GM12864 (cell line): ENCODE data around the gene DLGAP5.

ENCODE experiments used
- DNase-seq: peaks from one replicate; pipeline ENCODE4 v3.0.0-alpha.2; 2011; ENCODE audit warnings: low read depth
- H3K4me3 ChIP-seq: 2 replicates; pipeline ENCODE4 v1.5.1; 2011; ENCODE audit warnings: mild to moderate bottlenecking, low read depth, low read length, control low read depth
- CTCF ChIP-seq: IDR thresholded peaks from 2 replicates; pipeline ENCODE4 v1.5.1; 2011; ENCODE audit warnings: low read depth, mild to moderate bottlenecking, moderate library complexity, low read length, control low read depth, inconsistent platforms; ENCODE audit errors: missing control alignments

DLGAP5 gene

GRCh38 chr14:55122440-55122986, 68.9 kb downstream of the DLGAP5 start:
- H3K4me3 ChIP-seq, result no peak overlapping the region
- DNase-seq, result no peak
- TF ChIP-seq CTCF, result no peak

- no peak for TF ChIP-seq CTCF
- no peak overlapping the region for H3K4me3 ChIP-seq
Observed at GRCh38 chr14:55121628-55122439, 69.6 kb downstream of the DLGAP5 start.

GRCh38 chr14:55120571-55121495, 70.6 kb downstream of the DLGAP5 start:
- DNase-seq, result no peak
- no peak overlapping the region for H3K4me3 ChIP-seq
- no peak for TF ChIP-seq CTCF

More at GRCh38 chr14:55121628-55122439, 69.6 kb downstream of the DLGAP5 start:
- DNase-seq, result no peak

GRCh38 chr14:55118761-55119160, 72.6 kb downstream of the DLGAP5 start:
- no peak for DNase-seq
- no peak overlapping the region for H3K4me3 ChIP-seq
- no peak for TF ChIP-seq CTCF

GRCh38 chr14:55117803-55118441, 73.5 kb downstream of the DLGAP5 start:
- no peak for DNase-seq
- TF ChIP-seq CTCF, result no peak
- no peak overlapping the region for H3K4me3 ChIP-seq

GRCh38 chr14:55116246-55117030, 74.9 kb downstream of the DLGAP5 start:
- no peak for DNase-seq
- no peak for TF ChIP-seq CTCF
- H3K4me3 ChIP-seq, result no peak overlapping the region
